ENCODE results near the gene HSPA9. TPM values are rescaled to one million over a fixed set of nuclear protein-coding genes. Genes with fewer than 3 reads are reported as not detected.

The HSPA9 gene
- total and polyA plus RNA-seq, 2 of the 8 experiments (the other 6 are each of a cell fraction or from before 2014, with no cell fraction given), result 191 to 395 TPM

DNA sequence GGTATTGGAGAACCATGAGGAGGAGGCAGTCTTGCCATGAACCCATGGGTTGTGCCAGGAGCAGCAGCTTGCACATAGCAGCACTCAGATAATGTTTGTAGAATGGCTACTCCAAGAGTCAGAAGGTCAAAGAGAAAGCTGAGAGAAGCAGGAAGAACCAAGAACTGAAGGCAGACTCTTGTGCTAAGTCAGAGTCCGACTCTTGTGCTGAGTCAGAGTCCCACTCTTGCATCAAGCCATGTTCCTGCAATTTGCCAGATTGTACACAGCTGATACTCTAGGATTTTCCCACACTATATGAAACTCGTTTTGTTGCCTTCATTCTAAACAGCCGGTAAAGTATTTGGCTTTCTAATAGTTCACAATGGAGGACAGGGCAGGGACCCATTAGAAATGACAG lies 26.2 kb upstream of the HSPA9 start:
- ChIA-PET POLR2A (ENCODE audit: partially characterized antibody) (interaction anchor here (0.7 to 1.3 kb wide), 4 partner anchors 9 to 26 kb away, joined by 3 to 4 read pairs (median 3); no protein-coding TSS in a partner anchor), CTCF (ENCODE audit: partially characterized antibody) (interaction anchor here (1.5 to 1.8 kb wide), 3 partner anchors 12 to 40 kb away, joined by 4 to 10 read pairs (median 5); no protein-coding TSS in a partner anchor)
- Histone ChIP-seq H3K23ac (ENCODE audit: insufficient read length) (no peak overlapping the region), H3K9ac (replicated peaks in 1 of 4; ENCODE audit: extremely low read depth in 1 of 4, low read depth in 3 of 4, low read length in 3 of 4) (no peak overlapping the region), H3K4ac (replicated peaks; ENCODE audit: insufficient read length, low read depth, low read length) (no peak overlapping the region), H3K56ac (replicated peaks; ENCODE audit: insufficient read length, low read depth, low read length) (no peak overlapping the region), H3K9me3 (ENCODE audit: insufficient read depth in 2 of 2, low read depth in 1 of 2, low read length in 1 of 2) (no peaks in the 10 kb centered on the region), H4K5ac (ENCODE audit: insufficient read length, low read depth, low read length) (no peak overlapping the region), H4K20me1 (replicated peaks in 1 of 2; ENCODE audit: control insufficient read depth in 1 of 2, insufficient read depth in 2 of 2, low read length in 2 of 2) (no peaks in the 10 kb centered on the region), H3K14ac (ENCODE audit: insufficient read length) (no peak overlapping the region), H3K18ac (ENCODE audit: extremely low read depth, low read length) (no peak overlapping the region), H3K27me3 (replicated peaks in 1 of 4; ENCODE audit: control insufficient read depth in 3 of 4, extremely low read depth in 1 of 4, insufficient read depth in 3 of 4, low read length in 3 of 4) (no peaks in the 10 kb centered on the region), H2AFZ (ENCODE audit: low read length) (no peak overlapping the region), H3K36me3 (ENCODE audit: control insufficient read depth in 2 of 4, insufficient read depth in 4 of 4, low read length in 3 of 4) (no peaks in the 10 kb centered on the region), H2BK12ac (ENCODE audit: low read depth, low read length) (no peak overlapping the region), H2BK15ac (ENCODE audit: low read length) (no peak overlapping the region), H4K8ac (ENCODE audit: extremely low read depth, insufficient read depth, low read length) (no peak overlapping the region), H3K23me2 (ENCODE audit: low read depth, low read length) (no peaks in the 10 kb centered on the region), H2AK5ac (ENCODE audit: low read depth, low read length) (no peak overlapping the region), H2BK20ac (ENCODE audit: low read length) (no peak overlapping the region), H3K79me1 (ENCODE audit: low read depth, low read length) (no peaks in the 10 kb centered on the region), H2BK5ac (ENCODE audit: low read depth, low read length) (no peak overlapping the region), H3K4me1 (replicated peaks in 1 of 4; ENCODE audit: control insufficient read depth in 3 of 4, insufficient read depth in 4 of 4, low read length in 3 of 4) (no peaks in the 10 kb centered on the region; a peak in 1 of 7 replicates), H3K27ac (ENCODE audit: low read depth, low read length) (no peak overlapping the region), H3K4me3 (ENCODE audit: extremely low read depth in 1 of 4, insufficient read depth in 2 of 4, low read depth in 3 of 4, low read length in 4 of 4) (no peak overlapping the region), H2BK120ac (replicated peaks; ENCODE audit: low read depth, low read length) (no peak overlapping the region), H4K91ac (replicated peaks; ENCODE audit: insufficient read length, low read length) (no peak overlapping the region), H3K4me2 (ENCODE audit: insufficient read depth in 1 of 2, low read depth in 2 of 2, low read length in 2 of 2) (no peak overlapping the region), H3K79me2 (ENCODE audit: control insufficient read depth in 1 of 2, insufficient read depth in 2 of 2, low read length in 2 of 2) (no peaks in the 10 kb centered on the region)
- FAIRE-seq (no peak), DNase-seq (ENCODE audit: low read depth in 1 of 2, low spot score in 2 of 2) (no peak)
- TF ChIP-seq BACH1 (IDR thresholded peaks at IDR 0.05; ENCODE audit: low read length), result peak; percentile 74
- TF ChIP-seq MAFK (IDR thresholded peaks at IDR 0.05; ENCODE audit: low read depth, low read length), result peak; percentile 5; the same call in 1 of the 2 replicates
- TF ChIP-seq, protein P1, sequence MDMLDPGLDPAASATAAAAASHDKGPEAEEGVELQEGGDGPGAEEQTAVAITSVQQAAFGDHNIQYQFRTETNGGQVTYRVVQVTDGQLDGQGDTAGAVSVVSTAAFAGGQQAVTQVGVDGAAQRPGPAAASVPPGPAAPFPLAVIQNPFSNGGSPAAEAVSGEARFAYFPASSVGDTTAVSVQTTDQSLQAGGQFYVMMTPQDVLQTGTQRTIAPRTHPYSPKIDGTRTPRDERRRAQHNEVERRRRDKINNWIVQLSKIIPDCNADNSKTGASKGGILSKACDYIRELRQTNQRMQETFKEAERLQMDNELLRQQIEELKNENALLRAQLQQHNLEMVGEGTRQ (IDR thresholded peaks at IDR 0.05; ENCODE audit: low read length), result no peak
- no peak for TF ChIP-seq KDM4A (IDR thresholded peaks at IDR 0.05; ENCODE audit: low read depth, low read length, severe bottlenecking)
- WGBS, 2 experiments (ENCODE audit: extremely low coverage in 1 of 2, insufficient coverage in 1 of 2, insufficient read length in 1 of 2, insufficient replicate concordance in 2 of 2, low coverage in 1 of 2, low lambda C conversion rate in 2 of 2, missing lambda C conversion rate in 1 of 2), result 89% methylated on average over 3 of the region's 3 CpGs; no CpG with 5 or more reads in 1 of the 2 experiments
